GM12892 (cell line): ENCODE data around the gene CDKN3.
"Not testable (repeated sequence)": the region's sequence is repeated elsewhere in the genome, so short reads cannot be mapped to it uniquely, and the experiment has no call there.

ENCODE experiments used
- DNase-seq: peaks from one replicate; pipeline ENCODE4 v3.0.0; 2011; ENCODE audit not compliant: insufficient read length
- FAIRE-seq: peaks from 2 replicates; lab custom pipeline; 2011; peaks lifted over from hg19 to GRCh38; lab: Jason Lieb, UNC
- POLR2A ChIP-seq: IDR thresholded peaks from 2 replicates; pipeline ENCODE4 v1.6.1; 2011; ENCODE audit warnings: low read depth, low read length, control low read depth
- POLR2AphosphoS5 ChIP-seq: IDR thresholded peaks from 2 replicates; pipeline ENCODE4 v1.6.1; 2011; ENCODE audit warnings: low read depth, low read length, control low read depth
- TAF1 ChIP-seq: IDR thresholded peaks from 2 replicates; pipeline ENCODE4 v1.6.1; 2011; ENCODE audit warnings: low read depth, mild to moderate bottlenecking, control low read depth, low read length, borderline replicate concordance

The CDKN3 gene

GRCh38 chr14:54451121-54451601, 54.4 kb downstream of the CDKN3 start:
- peak; percentile 48 for FAIRE-seq
- no peak for TF ChIP-seq POLR2AphosphoS5
- no peak for TF ChIP-seq TAF1
- no peak for TF ChIP-seq POLR2A

GRCh38 chr14:54451961-54452360, 55.2 kb downstream of the CDKN3 start:
- TF ChIP-seq POLR2A (no peak), TAF1 (no peak), POLR2AphosphoS5 (no peak)
- no peak for DNase-seq
- FAIRE-seq, result no peak

More at GRCh38 chr14:54451121-54451601, 54.4 kb downstream of the CDKN3 start:
- no peak for DNase-seq

- DNase-seq, result no peak
- no peak for FAIRE-seq
- TF ChIP-seq POLR2AphosphoS5, result no peak
- no peak for TF ChIP-seq TAF1
- TF ChIP-seq POLR2A, result no peak
Observed at GRCh38 chr14:54453252-54453651, 56.4 kb downstream of the CDKN3 start.

GRCh38 chr14:54453990-54454389, 57.2 kb downstream of the CDKN3 start:
- not testable (repeated sequence) for FAIRE-seq, DNase-seq

- no peak for DNase-seq
- no peak for FAIRE-seq
- TF ChIP-seq TAF1, result no peak
- no peak for TF ChIP-seq POLR2AphosphoS5
- TF ChIP-seq POLR2A, result no peak
Observed at GRCh38 chr14:54455363-54455762, 58.6 kb downstream of the CDKN3 start.

- not testable (repeated sequence) for FAIRE-seq, DNase-seq
Observed at GRCh38 chr14:54456820-54457608, 60.2 kb downstream of the CDKN3 start.

- FAIRE-seq, result no peak
- no peak for TF ChIP-seq POLR2A
Observed at GRCh38 chr14:54457609-54457996, 60.8 kb downstream of the CDKN3 start.

GRCh38 chr14:54458536-54458935, 61.7 kb downstream of the CDKN3 start:
- FAIRE-seq, DNase-seq: not testable (repeated sequence)

More at GRCh38 chr14:54457609-54457996, 60.8 kb downstream of the CDKN3 start:
- DNase-seq, result no peak

GRCh38 chr14:54459106-54459505, 62.3 kb downstream of the CDKN3 start:
- no peak for TF ChIP-seq TAF1
- no peak for TF ChIP-seq POLR2AphosphoS5
- no peak for TF ChIP-seq POLR2A
- DNase-seq (no peak), FAIRE-seq (no peak)

- DNase-seq (no peak), FAIRE-seq (no peak)
- TF ChIP-seq POLR2AphosphoS5 (no peak), TAF1 (no peak), POLR2A (no peak)
Observed at GRCh38 chr14:54462048-54462447, 65.2 kb downstream of the CDKN3 start.

GRCh38 chr14:54465654-54466053, 68.8 kb downstream of the CDKN3 start:
- no peak for DNase-seq

GRCh38 chr14:54467280-54467679, 70.5 kb downstream of the CDKN3 start:
- FAIRE-seq (no peak), DNase-seq (no peak)
- no peak for TF ChIP-seq TAF1
- TF ChIP-seq POLR2AphosphoS5, result no peak
- TF ChIP-seq POLR2A, result no peak

More at GRCh38 chr14:54465654-54466053, 68.8 kb downstream of the CDKN3 start:
- TF ChIP-seq POLR2AphosphoS5 (no peak), POLR2A (no peak), TAF1 (no peak)
- no peak for FAIRE-seq
